ENCODE results near the gene TNFRSF4.
A peak's percentile ranks its signal among the peaks of the same experiment; 100 is the strongest.

Gene TNFRSF4

DNA sequence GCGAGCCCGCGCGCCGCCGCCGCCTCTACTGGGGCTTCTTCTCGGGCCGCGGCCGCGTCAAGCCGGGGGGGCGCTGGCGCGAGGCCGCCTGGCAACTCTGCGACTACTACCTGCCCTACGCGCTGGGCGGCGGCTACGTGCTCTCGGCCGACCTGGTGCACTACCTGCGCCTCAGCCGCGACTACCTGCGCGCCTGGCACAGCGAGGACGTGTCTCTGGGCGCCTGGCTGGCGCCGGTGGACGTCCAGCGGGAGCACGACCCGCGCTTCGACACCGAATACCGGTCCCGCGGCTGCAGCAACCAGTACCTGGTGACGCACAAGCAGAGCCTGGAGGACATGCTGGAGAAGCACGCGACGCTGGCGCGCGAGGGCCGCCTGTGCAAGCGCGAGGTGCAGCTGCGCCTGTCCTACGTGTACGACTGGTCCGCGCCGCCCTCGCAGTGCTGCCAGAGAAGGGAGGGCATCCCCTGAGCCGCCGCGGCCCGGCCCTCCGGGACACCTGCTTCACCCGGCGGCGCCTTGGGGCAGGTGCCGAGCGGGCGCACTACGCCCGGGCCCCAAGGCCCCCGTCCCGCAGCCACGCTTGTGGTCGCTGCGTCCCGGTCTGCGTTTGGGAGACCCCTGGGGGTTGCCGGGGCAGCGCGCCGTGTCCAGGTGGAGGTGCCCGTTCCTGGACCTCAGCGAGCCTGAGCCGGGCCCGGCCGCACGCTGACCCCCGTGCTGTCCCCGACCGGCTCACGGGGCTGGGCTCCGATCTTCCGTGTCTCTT, 19.0 kb upstream of the TNFRSF4 start:
- no peak for DNase-seq (ENCODE audit: low spot score)

GRCh38 chr1:1232208-1232795, 18.3 kb upstream of the TNFRSF4 start, which contains the start of gene B3GALT6:
Gene B3GALT6, plus strand, starts transcription at chr1:1232237. Its CDS starts 42 bp downstream, at chr1:1232279.
- no peak for DNase-seq (ENCODE audit: low spot score)

DNA sequence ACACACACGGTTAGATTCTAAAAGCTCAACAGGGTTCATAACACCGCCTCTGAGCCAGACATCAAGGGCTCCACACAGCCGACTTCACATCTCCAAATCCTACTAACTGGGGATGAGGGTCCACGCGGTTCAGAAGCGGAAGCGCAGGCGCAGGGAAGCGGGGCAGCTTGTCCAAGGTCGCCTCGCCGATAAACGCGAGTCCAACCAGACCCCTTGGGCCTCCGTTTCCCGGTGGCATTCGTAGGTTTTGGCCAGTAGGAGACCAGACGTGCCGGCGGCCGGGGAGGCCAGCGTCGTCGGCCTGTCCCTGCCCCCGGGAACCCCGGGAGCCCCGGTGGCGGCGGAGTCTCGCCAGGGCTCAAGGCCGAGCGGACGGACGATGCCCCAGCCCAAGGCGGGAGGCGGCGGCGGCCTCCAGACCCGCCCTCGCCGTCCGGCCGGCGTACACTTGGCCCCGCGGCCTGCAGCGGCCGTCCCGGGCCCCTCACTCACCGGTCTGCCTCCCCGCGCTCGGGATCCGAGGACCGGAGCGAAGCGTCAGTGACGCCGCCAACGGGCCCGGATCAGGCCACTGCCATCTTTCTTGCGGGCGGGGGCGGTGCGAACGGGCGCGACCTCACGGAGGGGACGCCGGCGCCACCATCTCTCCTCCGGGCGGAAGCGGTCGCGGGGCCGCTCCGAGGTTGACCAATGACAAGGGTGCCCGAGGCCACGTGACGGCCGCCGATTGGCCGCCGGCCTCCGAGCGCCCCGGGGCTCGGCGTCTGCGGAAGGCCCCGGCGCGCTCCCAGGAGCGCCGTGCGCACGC, 17.7 kb upstream of the TNFRSF4 start, which contains the start of gene SDF4:
SDF4 (minus strand) TSS at position 602 of the 808 bp plus-strand sequence. CDS start 3,229 bp downstream, outside the sequence.
- DNase-seq (ENCODE audit: low spot score): peak; percentile 99

GRCh38 chr1:1230656-1231399, 16.9 kb upstream of the TNFRSF4 start:
- DNase-seq (ENCODE audit: low spot score): peak; percentile 59

GRCh38 chr1:1229770-1230169, 15.8 kb upstream of the TNFRSF4 start:
- no peak for DNase-seq (ENCODE audit: low spot score)

- no peak for DNase-seq (ENCODE audit: low spot score)
These were observed 14.8 kb upstream of the TNFRSF4 start for GRCh38 chr1:1228596-1229321.

- DNase-seq (ENCODE audit: low spot score): no peak
These were observed 14.2 kb upstream of the TNFRSF4 start for GRCh38 chr1:1228187-1228586.

- no peak for DNase-seq (ENCODE audit: low spot score)
These were observed 13.4 kb upstream of the TNFRSF4 start for GRCh38 chr1:1227386-1227785.

GRCh38 chr1:1226566-1227362, 12.8 kb upstream of the TNFRSF4 start:
- no peak for DNase-seq (ENCODE audit: low spot score)

DNA sequence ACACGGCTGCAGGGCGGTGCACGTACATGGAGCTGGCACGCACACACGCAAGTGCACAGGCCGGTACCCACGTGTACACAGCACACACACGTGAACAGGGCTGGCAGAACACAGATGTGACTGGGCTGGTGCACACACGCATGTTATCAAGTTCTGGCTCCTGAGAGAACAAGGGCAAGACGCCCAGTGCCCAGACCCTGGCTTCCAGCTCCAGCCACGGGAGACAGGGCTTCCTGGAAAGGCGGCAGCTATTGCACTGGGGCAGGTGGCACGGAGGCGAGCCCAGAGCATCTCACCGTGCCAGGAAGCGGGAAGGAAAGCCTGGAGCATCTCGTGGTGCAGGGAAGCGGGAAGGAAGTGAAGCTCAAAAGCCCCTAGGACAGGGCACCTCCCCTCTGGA, 12.0 kb upstream of the TNFRSF4 start:
- DNase-seq (ENCODE audit: low spot score): no peak

DNA sequence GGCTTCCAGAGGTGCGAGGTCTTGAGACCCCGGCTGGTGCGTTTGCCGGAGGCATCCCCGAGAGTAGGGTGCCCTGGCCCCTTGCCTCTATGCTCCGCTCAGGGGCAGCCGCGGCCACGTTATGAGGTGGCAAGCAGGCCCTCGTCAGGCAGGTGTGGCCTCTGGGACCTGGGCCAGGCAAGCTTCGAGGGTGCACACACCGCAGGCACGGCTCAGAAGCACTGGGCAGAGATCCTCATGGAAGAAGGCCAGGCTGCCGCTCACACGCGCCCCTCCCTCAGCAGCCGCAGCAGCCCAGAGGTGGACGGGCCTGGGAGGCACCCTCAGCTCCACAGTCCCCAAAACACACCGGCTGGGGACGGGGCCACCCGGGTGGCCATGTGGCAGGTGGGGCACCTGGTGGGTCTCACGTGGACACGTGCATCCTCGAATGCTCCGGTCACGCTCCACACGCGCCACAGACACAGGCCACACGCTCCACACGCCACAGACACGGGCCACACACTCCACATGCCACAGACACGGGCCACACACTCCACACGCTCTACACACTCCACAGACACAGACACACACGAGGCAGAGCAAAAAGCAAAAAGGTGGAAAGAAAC, 11.4 kb upstream of the TNFRSF4 start:
- no peak for DNase-seq (ENCODE audit: low spot score)

GRCh38 chr1:1223891-1224290, 9.9 kb upstream of the TNFRSF4 start:
- no peak for DNase-seq (ENCODE audit: low spot score)

GRCh38 chr1:1223321-1223720, 9.4 kb upstream of the TNFRSF4 start:
- DNase-seq (ENCODE audit: low spot score): no peak

DNA sequence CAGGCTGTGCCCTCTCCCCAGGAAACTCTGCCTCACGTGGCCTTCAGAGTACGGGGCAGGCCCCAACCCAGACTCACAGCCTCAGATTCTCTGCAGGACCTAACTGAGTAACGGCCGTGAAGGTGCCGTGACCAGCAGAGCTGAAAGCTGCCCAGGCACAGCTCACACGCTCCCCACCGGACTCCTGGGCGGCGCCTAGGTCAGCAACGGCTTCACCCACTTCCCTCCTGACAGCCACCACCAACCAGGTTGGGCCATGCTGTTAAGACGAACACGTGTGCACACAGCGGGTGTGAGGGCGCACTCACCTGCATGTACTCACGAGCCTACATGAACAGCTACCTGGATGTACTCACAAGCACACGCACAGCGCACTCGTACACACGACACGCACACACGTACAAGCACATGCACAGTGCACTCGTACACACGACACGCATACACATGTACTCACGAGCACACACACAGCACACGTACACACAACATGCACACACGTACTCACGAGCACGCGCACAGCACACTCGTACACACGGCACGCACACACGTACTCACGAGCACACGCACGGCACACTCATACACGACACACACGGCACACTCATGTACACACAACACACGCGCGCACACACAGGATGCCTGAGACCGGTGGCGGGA, 8.7 kb upstream of the TNFRSF4 start:
- no peak for DNase-seq (ENCODE audit: low spot score)

- DNase-seq (ENCODE audit: low spot score): no peak
These were observed 8.1 kb upstream of the TNFRSF4 start for GRCh38 chr1:1221887-1222574.

GRCh38 chr1:1220197-1220596, 6.2 kb upstream of the TNFRSF4 start:
- DNase-seq (ENCODE audit: low spot score): no peak

- DNase-seq (ENCODE audit: low spot score): no peak
These were observed 5.4 kb upstream of the TNFRSF4 start for GRCh38 chr1:1219341-1219740.

DNA sequence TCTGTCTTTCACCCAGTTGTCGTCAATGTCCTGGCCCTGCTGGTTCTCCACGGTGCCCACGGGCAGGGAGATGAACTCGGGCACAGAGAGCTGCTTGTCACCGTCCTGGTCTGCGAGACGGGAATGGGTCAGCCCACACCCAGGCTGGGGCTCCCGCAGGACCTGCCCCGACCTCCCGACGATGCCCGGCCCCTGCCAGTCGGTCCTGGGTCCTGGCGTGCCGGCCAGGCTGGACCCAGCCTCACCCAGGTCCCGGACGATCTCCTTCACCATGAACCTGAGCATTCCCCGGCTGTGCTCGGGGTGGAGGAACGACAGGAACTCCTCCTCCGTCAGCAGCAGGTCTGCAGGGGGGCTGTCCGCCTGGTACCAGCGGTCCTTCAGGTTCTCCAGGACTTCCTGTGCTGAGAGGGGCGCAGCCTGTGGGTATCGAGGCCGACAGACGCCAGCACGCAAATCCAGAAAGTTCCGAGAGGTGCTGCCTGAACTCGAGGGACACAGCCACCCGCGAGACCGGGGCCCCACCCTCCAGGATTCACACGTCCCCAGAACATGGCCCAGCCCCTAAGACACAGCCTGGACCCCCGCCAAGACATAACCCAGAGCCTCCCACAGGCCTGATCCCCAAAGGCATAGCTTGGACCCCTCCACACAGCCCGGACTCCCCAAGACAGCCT, 4.7 kb upstream of the TNFRSF4 start:
- DNase-seq (ENCODE audit: low spot score): no peak
